Measurements from ENCODE around the gene ACTN1. TPM values are rescaled to one million over a fixed set of nuclear protein-coding genes. Genes with fewer than 3 reads are reported as not detected.

The ACTN1 gene
- total and polyA plus RNA-seq, 2 of the 8 experiments (the other 6 are each of a cell fraction or from before 2014, with no cell fraction given): 236 to 262 TPM

DNA sequence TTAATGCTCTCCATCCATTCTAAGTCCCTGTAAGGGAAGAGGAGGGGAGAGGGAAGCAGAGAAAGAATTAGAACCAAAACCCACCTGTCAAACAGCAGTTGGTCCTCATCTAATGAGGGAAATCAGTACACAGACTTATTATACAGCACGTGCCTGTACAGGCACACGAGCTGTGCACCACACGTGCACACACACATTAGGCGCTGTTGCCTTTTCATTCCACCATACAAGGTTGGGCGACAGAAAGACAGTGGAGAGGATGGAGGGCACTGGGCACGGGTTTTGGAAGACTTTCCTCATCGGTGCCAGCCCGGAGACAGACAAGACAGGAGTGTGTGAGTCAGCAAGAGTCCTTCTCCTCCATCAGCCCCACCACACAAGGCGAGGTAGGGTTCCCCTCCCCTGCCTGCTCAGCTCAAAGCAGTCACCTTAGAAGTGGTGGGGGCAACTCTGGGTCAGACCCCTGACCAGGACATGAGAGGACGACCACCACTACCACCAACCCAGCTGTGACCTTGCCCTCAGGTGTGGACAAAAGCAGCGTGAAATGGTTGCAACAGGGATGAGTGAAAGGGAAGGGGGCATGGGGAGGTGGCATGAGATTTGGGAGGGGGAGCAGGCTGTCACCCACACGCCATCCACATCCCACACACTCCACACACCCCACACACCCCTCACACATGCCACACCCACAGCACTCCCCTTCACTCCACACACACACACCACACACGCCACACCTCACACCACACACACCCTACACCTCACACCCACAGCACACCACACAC, 80.7 kb downstream of the ACTN1 start (continued):
- TF ChIP-seq, protein P1, sequence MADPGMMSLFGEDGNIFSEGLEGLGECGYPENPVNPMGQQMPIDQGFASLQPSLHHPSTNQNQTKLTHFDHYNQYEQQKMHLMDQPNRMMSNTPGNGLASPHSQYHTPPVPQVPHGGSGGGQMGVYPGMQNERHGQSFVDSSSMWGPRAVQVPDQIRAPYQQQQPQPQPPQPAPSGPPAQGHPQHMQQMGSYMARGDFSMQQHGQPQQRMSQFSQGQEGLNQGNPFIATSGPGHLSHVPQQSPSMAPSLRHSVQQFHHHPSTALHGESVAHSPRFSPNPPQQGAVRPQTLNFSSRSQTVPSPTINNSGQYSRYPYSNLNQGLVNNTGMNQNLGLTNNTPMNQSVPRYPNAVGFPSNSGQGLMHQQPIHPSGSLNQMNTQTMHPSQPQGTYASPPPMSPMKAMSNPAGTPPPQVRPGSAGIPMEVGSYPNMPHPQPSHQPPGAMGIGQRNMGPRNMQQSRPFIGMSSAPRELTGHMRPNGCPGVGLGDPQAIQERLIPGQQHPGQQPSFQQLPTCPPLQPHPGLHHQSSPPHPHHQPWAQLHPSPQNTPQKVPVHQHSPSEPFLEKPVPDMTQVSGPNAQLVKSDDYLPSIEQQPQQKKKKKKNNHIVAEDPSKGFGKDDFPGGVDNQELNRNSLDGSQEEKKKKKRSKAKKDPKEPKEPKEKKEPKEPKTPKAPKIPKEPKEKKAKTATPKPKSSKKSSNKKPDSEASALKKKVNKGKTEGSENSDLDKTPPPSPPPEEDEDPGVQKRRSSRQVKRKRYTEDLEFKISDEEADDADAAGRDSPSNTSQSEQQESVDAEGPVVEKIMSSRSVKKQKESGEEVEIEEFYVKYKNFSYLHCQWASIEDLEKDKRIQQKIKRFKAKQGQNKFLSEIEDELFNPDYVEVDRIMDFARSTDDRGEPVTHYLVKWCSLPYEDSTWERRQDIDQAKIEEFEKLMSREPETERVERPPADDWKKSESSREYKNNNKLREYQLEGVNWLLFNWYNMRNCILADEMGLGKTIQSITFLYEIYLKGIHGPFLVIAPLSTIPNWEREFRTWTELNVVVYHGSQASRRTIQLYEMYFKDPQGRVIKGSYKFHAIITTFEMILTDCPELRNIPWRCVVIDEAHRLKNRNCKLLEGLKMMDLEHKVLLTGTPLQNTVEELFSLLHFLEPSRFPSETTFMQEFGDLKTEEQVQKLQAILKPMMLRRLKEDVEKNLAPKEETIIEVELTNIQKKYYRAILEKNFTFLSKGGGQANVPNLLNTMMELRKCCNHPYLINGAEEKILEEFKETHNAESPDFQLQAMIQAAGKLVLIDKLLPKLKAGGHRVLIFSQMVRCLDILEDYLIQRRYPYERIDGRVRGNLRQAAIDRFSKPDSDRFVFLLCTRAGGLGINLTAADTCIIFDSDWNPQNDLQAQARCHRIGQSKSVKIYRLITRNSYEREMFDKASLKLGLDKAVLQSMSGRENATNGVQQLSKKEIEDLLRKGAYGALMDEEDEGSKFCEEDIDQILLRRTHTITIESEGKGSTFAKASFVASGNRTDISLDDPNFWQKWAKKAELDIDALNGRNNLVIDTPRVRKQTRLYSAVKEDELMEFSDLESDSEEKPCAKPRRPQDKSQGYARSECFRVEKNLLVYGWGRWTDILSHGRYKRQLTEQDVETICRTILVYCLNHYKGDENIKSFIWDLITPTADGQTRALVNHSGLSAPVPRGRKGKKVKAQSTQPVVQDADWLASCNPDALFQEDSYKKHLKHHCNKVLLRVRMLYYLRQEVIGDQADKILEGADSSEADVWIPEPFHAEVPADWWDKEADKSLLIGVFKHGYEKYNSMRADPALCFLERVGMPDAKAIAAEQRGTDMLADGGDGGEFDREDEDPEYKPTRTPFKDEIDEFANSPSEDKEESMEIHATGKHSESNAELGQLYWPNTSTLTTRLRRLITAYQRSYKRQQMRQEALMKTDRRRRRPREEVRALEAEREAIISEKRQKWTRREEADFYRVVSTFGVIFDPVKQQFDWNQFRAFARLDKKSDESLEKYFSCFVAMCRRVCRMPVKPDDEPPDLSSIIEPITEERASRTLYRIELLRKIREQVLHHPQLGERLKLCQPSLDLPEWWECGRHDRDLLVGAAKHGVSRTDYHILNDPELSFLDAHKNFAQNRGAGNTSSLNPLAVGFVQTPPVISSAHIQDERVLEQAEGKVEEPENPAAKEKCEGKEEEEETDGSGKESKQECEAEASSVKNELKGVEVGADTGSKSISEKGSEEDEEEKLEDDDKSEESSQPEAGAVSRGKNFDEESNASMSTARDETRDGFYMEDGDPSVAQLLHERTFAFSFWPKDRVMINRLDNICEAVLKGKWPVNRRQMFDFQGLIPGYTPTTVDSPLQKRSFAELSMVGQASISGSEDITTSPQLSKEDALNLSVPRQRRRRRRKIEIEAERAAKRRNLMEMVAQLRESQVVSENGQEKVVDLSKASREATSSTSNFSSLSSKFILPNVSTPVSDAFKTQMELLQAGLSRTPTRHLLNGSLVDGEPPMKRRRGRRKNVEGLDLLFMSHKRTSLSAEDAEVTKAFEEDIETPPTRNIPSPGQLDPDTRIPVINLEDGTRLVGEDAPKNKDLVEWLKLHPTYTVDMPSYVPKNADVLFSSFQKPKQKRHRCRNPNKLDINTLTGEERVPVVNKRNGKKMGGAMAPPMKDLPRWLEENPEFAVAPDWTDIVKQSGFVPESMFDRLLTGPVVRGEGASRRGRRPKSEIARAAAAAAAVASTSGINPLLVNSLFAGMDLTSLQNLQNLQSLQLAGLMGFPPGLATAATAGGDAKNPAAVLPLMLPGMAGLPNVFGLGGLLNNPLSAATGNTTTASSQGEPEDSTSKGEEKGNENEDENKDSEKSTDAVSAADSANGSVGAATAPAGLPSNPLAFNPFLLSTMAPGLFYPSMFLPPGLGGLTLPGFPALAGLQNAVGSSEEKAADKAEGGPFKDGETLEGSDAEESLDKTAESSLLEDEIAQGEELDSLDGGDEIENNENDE (IDR thresholded peaks at IDR 0.05; ENCODE audit: insufficient replicate concordance, low read length): no peak
- TF ChIP-seq RNF2 (IDR thresholded peaks at IDR 0.05; ENCODE audit: borderline replicate concordance, low read depth, low read length, missing control alignments, poor library complexity, severe bottlenecking) (no peak), TAF7 (optimal IDR thresholded peaks at IDR 0.05; ENCODE audit: borderline replicate concordance, low read depth, low read length) (no peak), POU5F1 (IDR thresholded peaks at IDR 0.05; ENCODE audit: low read depth, low read length) (no peak), TCF12 (IDR thresholded peaks at IDR 0.05; ENCODE audit: low read depth, low read length) (no peak), BRCA1 (IDR thresholded peaks at IDR 0.05; ENCODE audit: low read depth, low read length) (no peak)

All from H1 (cell line).